ENCODE results near the gene IQGAP2.

The IQGAP2 gene

DNA sequence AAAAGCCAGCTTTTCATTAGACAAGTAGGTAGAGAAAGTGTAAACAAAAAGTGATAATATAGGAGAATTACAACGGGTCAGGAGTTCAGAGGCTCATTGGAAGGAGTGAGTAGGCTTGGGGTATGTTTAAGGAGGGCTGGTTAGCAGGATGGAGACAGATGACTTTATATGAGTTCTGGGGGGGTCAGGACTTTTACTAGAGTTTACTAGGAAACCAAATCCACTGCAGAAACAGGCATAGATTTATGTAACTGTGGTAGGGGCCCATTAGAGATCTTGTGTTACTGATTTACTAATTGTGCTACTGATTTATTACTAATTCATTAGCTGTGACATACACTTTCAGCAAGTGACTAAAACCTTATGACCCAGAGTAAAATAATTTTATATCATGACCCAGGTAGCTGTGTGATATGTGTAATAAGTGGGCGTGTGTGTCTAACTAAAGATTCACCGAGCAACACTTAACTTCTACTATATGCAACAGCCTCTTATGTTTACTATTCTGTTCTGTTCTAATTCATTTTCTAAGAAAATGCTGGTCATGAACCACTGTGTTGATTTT, 73.5 kb downstream of the IQGAP2 start:
- Histone ChIP-seq H3K36me3 (ENCODE audit: insufficient read depth, low read length) (peaks cover 3% of the 10 kb centered on the region; the same call in 1 of the 2 replicates), H3K9me2 (replicated peaks; ENCODE audit: low read depth, low read length) (no peaks in the 10 kb centered on the region), H2AFZ (ENCODE audit: low read length) (no peak overlapping the region), H3K27me3 (ENCODE audit: insufficient read depth, low read length, poor library complexity, severe bottlenecking) (no peaks in the 10 kb centered on the region), H3K4me2 (ENCODE audit: low read depth, low read length, poor library complexity, severe bottlenecking) (no peak overlapping the region), H3F3A (ENCODE audit: low read depth) (peaks cover 7% of the 10 kb centered on the region; the same call in 1 of the 2 replicates), H3K9ac (ENCODE audit: low read depth, low read length, poor library complexity, severe bottlenecking) (no peak overlapping the region), H3K4me3 (ENCODE audit: low read length, poor library complexity, severe bottlenecking) (no peak overlapping the region), H4K20me1 (ENCODE audit: insufficient read depth, low read length, poor library complexity, severe bottlenecking) (no peaks in the 10 kb centered on the region), H3K4me1 (ENCODE audit: insufficient read depth, low read length, poor library complexity, severe bottlenecking) (peaks cover 60% of the 10 kb centered on the region), H3K9me3 (ENCODE audit: insufficient read depth, low read depth, low read length) (no peaks in the 10 kb centered on the region), H3K79me2 (ENCODE audit: insufficient read depth, low read length) (peaks cover 84% of the 10 kb centered on the region)
- TF ChIP-seq EZH2phosphoT487 (IDR thresholded peaks at IDR 0.05; ENCODE audit: borderline replicate concordance): no peak
- TF ChIP-seq, protein P1, sequence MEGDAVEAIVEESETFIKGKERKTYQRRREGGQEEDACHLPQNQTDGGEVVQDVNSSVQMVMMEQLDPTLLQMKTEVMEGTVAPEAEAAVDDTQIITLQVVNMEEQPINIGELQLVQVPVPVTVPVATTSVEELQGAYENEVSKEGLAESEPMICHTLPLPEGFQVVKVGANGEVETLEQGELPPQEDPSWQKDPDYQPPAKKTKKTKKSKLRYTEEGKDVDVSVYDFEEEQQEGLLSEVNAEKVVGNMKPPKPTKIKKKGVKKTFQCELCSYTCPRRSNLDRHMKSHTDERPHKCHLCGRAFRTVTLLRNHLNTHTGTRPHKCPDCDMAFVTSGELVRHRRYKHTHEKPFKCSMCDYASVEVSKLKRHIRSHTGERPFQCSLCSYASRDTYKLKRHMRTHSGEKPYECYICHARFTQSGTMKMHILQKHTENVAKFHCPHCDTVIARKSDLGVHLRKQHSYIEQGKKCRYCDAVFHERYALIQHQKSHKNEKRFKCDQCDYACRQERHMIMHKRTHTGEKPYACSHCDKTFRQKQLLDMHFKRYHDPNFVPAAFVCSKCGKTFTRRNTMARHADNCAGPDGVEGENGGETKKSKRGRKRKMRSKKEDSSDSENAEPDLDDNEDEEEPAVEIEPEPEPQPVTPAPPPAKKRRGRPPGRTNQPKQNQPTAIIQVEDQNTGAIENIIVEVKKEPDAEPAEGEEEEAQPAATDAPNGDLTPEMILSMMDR (conservative IDR thresholded peaks at IDR 0.05; ENCODE audit: low read length): no peak

DNA sequence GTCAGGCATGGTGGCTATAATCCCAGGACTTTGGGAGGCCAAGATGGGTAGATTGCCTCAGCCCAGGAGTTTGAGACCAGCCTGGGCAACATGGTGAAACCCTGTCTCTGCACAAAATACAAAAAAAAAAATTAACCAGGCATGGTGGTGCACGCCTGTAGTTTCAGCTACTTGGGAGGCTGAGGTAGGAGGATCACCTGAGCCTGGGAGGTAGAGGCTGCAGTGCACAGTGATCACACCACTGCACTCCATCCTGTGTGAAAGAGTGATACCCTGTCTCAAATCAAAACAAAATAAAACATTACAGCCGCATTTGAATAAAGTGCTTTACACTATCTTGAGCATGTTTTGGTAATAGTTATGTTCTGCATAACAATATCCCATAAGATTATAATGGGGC, 74.0 kb downstream of the IQGAP2 start:
- no peaks in the 10 kb centered on the region for H3K9me3 ChIP-seq (ENCODE audit: insufficient read depth, low read depth, low read length)
- peaks cover 84% of the 10 kb centered on the region for H3K79me2 ChIP-seq (ENCODE audit: insufficient read depth, low read length)
- no peak overlapping the region for H3K4me3 ChIP-seq (ENCODE audit: low read length, poor library complexity, severe bottlenecking)
- H2AFZ ChIP-seq (ENCODE audit: low read length): no peak overlapping the region
- no peak overlapping the region for H3K9ac ChIP-seq (ENCODE audit: low read depth, low read length, poor library complexity, severe bottlenecking)
- no peaks in the 10 kb centered on the region for H4K20me1 ChIP-seq (ENCODE audit: insufficient read depth, low read length, poor library complexity, severe bottlenecking)
- TF ChIP-seq, protein P1 (conservative IDR thresholded peaks at IDR 0.05; ENCODE audit: low read length): no peak
- H3K27me3 ChIP-seq (ENCODE audit: insufficient read depth, low read length, poor library complexity, severe bottlenecking): no peaks in the 10 kb centered on the region
- H3K9me2 ChIP-seq (replicated peaks; ENCODE audit: low read depth, low read length): no peaks in the 10 kb centered on the region
- H3K4me2 ChIP-seq (ENCODE audit: low read depth, low read length, poor library complexity, severe bottlenecking): no peak overlapping the region
- H3K36me3 ChIP-seq (ENCODE audit: insufficient read depth, low read length): peaks cover 3% of the 10 kb centered on the region; the same call in 1 of the 2 replicates
- H3K4me1 ChIP-seq (ENCODE audit: insufficient read depth, low read length, poor library complexity, severe bottlenecking): peaks cover 55% of the 10 kb centered on the region
- H3F3A ChIP-seq (ENCODE audit: low read depth): peaks cover 7% of the 10 kb centered on the region; the same call in 1 of the 2 replicates

DNA sequence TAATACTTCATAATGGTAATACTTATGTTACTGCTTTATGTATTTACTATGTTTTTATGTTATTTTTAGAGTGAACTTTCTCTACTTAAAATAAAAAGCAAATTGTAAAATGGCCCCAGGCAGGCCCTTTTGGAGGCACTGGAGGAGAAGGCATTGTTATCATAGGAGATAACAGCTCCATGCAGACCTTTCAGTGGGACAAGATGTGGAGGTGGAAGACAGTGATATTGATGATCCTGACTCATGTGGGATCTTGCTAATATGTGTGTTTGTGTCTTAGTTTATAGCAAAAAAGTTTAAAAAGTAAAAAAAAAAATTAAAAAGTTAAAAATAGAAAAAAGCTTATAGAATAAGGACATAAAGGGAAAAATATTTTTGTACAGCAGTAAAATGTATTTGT, 74.5 kb downstream of the IQGAP2 start:
- Histone ChIP-seq H3F3A (ENCODE audit: low read depth) (peaks cover 7% of the 10 kb centered on the region; the same call in 1 of the 2 replicates), H3K9me3 (ENCODE audit: insufficient read depth, low read depth, low read length) (no peaks in the 10 kb centered on the region), H3K4me2 (ENCODE audit: low read depth, low read length, poor library complexity, severe bottlenecking) (no peak overlapping the region), H3K4me3 (ENCODE audit: low read length, poor library complexity, severe bottlenecking) (no peak overlapping the region), H2AFZ (ENCODE audit: low read length) (no peak overlapping the region), H3K4me1 (ENCODE audit: insufficient read depth, low read length, poor library complexity, severe bottlenecking) (peaks cover 50% of the 10 kb centered on the region), H3K9me2 (replicated peaks; ENCODE audit: low read depth, low read length) (no peaks in the 10 kb centered on the region), H3K27me3 (ENCODE audit: insufficient read depth, low read length, poor library complexity, severe bottlenecking) (no peaks in the 10 kb centered on the region), H3K79me2 (ENCODE audit: insufficient read depth, low read length) (peaks cover 84% of the 10 kb centered on the region), H4K20me1 (ENCODE audit: insufficient read depth, low read length, poor library complexity, severe bottlenecking) (no peaks in the 10 kb centered on the region), H3K9ac (ENCODE audit: low read depth, low read length, poor library complexity, severe bottlenecking) (no peak overlapping the region), H3K36me3 (ENCODE audit: insufficient read depth, low read length) (peaks cover 3% of the 10 kb centered on the region; the same call in 1 of the 2 replicates)
- TF ChIP-seq, protein P1 (conservative IDR thresholded peaks at IDR 0.05; ENCODE audit: low read length): no peak
- TF ChIP-seq EZH2phosphoT487 (IDR thresholded peaks at IDR 0.05; ENCODE audit: borderline replicate concordance): no peak
